Liver (tissue), 9 donors: ENCODE measurements around the gene CISTR. TPM values are rescaled to one million over a fixed set of nuclear protein-coding genes. Genes with fewer than 3 reads are reported as not detected.

ENCODE experiments used
- DNase-seq: peaks from one replicate; pipeline ENCODE4 v3.0.0-alpha.2; 2017; ENCODE audit warnings: low spot score
- H3K27ac ChIP-seq, 2 donors: one replicate each; pipeline ENCODE4 v1.7.0; 2013; ENCODE audit warnings: inconsistent platforms in 2 of 2, low read length in 2 of 2, control low read depth in 1 of 2, low read depth in 1 of 2, mild to moderate bottlenecking in 1 of 2
- H3K27me3 ChIP-seq, 4 donors: one replicate each; pipeline versions ENCODE4 v1.6.1 to v1.7.0; 2013; ENCODE audit warnings: low read length in 3 of 4, inconsistent platforms in 1 of 4, mild to moderate bottlenecking in 1 of 4, moderate library complexity in 1 of 4; ENCODE audit not compliant: control insufficient read depth in 4 of 4, insufficient read depth in 4 of 4
- H3K36me3 ChIP-seq, 4 donors: one replicate each; pipeline versions ENCODE4 v1.6.1 to v1.7.0; 2013; ENCODE audit warnings: low read length in 3 of 4, mild to moderate bottlenecking in 3 of 4, low read depth in 1 of 4, moderate library complexity in 1 of 4; ENCODE audit not compliant: control insufficient read depth in 4 of 4, insufficient read depth in 3 of 4
- H3K4me1 ChIP-seq, 4 donors: one replicate each; pipeline versions ENCODE4 v1.6.1 to v1.7.0; 2013; ENCODE audit warnings: low read length in 3 of 4, mild to moderate bottlenecking in 3 of 4, moderate library complexity in 1 of 4; ENCODE audit not compliant: control insufficient read depth in 4 of 4, insufficient read depth in 4 of 4
- H3K4me3 ChIP-seq, 3 donors: one replicate each; pipeline versions ENCODE4 v1.6.1 to v1.7.0; 2013; ENCODE audit warnings: low read length in 3 of 3, control low read depth in 1 of 3, low read depth in 1 of 3, mild to moderate bottlenecking in 1 of 3
- H3K9ac ChIP-seq, 2 donors: one replicate each; pipeline ENCODE4 v1.7.0; 2013; ENCODE audit warnings: low read length in 2 of 2, mild to moderate bottlenecking in 2 of 2, moderate library complexity in 2 of 2, control low read depth in 1 of 2, low read depth in 1 of 2
- H3K9me3 ChIP-seq, 4 donors: one replicate each; pipeline versions ENCODE4 v1.6.1 to v1.7.0; 2013; ENCODE audit warnings: low read length in 3 of 4; ENCODE audit not compliant: control insufficient read depth in 4 of 4
- ATF3 ChIP-seq: IDR thresholded peaks from 2 replicates; pipeline ENCODE4 v1.6.1; 2016; ENCODE audit warnings: antibody characterized with exemption
- EGR1 ChIP-seq, 2 donors: IDR thresholded peaks; 2 replicates each; pipeline ENCODE4 v1.6.1; 2016 to 2018; ENCODE audit warnings: antibody characterized with exemption in 2 of 2, low read depth in 2 of 2
- FOXA1 ChIP-seq: IDR thresholded peaks from 2 replicates; pipeline ENCODE4 v1.6.1; 2016; ENCODE audit warnings: antibody characterized with exemption
- FOXA2 ChIP-seq: IDR thresholded peaks from 2 replicates; pipeline ENCODE4 v1.6.1; 2016; ENCODE audit warnings: antibody characterized with exemption
- GABPA ChIP-seq, 2 donors: IDR thresholded peaks in 1 of 2; conservative IDR thresholded peaks in 1 of 2; 2 replicates each; pipeline ENCODE4 v1.6.1; 2016; ENCODE audit warnings: antibody characterized with exemption in 2 of 2, mild to moderate bottlenecking in 1 of 2, moderate library complexity in 1 of 2
- HNF4A ChIP-seq, 2 donors: conservative IDR thresholded peaks; 2 replicates each; pipeline ENCODE4 v1.6.1; 2016; ENCODE audit warnings: antibody characterized with exemption in 2 of 2, mild to moderate bottlenecking in 2 of 2
- HNF4G ChIP-seq: IDR thresholded peaks from 2 replicates; pipeline ENCODE4 v1.6.1; 2016; ENCODE audit warnings: antibody characterized with exemption
- JUND ChIP-seq, 2 donors: IDR thresholded peaks; 2 replicates each; pipeline ENCODE4 v1.6.1; 2016; ENCODE audit warnings: antibody characterized with exemption in 2 of 2
- MAX ChIP-seq: IDR thresholded peaks from 2 replicates; pipeline ENCODE4 v1.6.1; 2016; ENCODE audit warnings: antibody characterized with exemption
- NR2F2 ChIP-seq: IDR thresholded peaks from 2 replicates; pipeline ENCODE4 v1.6.1; 2016; ENCODE audit warnings: antibody characterized with exemption
- RAD21 ChIP-seq, 2 donors: IDR thresholded peaks; 2 replicates each; pipeline ENCODE4 v1.6.1; 2016; ENCODE audit warnings: antibody characterized with exemption in 2 of 2, mild to moderate bottlenecking in 2 of 2
- REST ChIP-seq: IDR thresholded peaks from 2 replicates; pipeline ENCODE4 v1.6.1; 2016; ENCODE audit warnings: antibody characterized with exemption, mild to moderate bottlenecking
- RXRA ChIP-seq, 2 donors: IDR thresholded peaks; 2 replicates each; pipeline ENCODE4 v1.6.1; 2017 to 2018; ENCODE audit warnings: antibody characterized with exemption in 2 of 2, mild to moderate bottlenecking in 1 of 2
- SP1 ChIP-seq: IDR thresholded peaks from 2 replicates; pipeline ENCODE4 v1.6.1; 2018; ENCODE audit warnings: antibody characterized with exemption, mild to moderate bottlenecking
- TAF1 ChIP-seq: conservative IDR thresholded peaks from 2 replicates; pipeline ENCODE4 v1.6.1; 2016; ENCODE audit warnings: antibody characterized with exemption, mild to moderate bottlenecking
- YY1 ChIP-seq: IDR thresholded peaks from 2 replicates; pipeline ENCODE4 v1.6.1; 2016; ENCODE audit warnings: antibody characterized with exemption, mild to moderate bottlenecking
- ZBTB33 ChIP-seq: IDR thresholded peaks from 2 replicates; pipeline ENCODE4 v1.6.1; 2016; ENCODE audit warnings: antibody characterized with exemption
- WGBS: extraction: QIAGEN DNeasy Blood & Tissue Kit; methylation state at CpG from one replicate; pipeline ENCODE4 v1.1.7; 2013; 5-methylcytosine and 5-hydroxymethylcytosine counted together
- polyA plus RNA-seq, 2 donors: library from polyadenylated mRNA; stranded (reverse) in 1 of 2; unstranded in 1 of 2; fragments of 200-250 nt in 1 of 2; fragments of >200 nt in 1 of 2; fragmentation: Nextera tagmentation in 1 of 2; extraction: Ambion mirVana in 1 of 2; gene quantifications; one replicate each; pipeline versions ENCODE4 v1.2.1 to v1.2.3, GENCODE V29; 2013 to 2015
- total RNA-seq, 2 donors: library from RNA; depleted of rRNA; stranded (reverse); fragments of >200 nt; gene quantifications; one replicate each; pipeline ENCODE4 v1.2.3, GENCODE V29; 2014
- TF ChIP-seq, protein P1 (sequence below): fragments of 150-350 bp; IDR thresholded peaks from 2 replicates; pipeline ENCODE4 v1.5.1; 2017; ENCODE audit warnings: improper control_type of control experiment, low read depth, low read length; ENCODE audit not compliant: missing input control
- donor health status: healthy.
- donor health status: healthy.
- donor health status: healthy.
- donor health status: healthy.
- donor health status: healthy.

The CISTR gene
- total and polyA plus RNA-seq, 4 donors, result not detected

GRCh38 chr12:53735556-53735955, 16.2 kb downstream of the CISTR start:
- H3K27ac ChIP-seq, result no peak overlapping the region
- DNase-seq, result no peak
- 50% methylated on average over 2 of the region's 2 CpGs for WGBS
- no peak overlapping the region for H3K9ac ChIP-seq
- H3K27me3 ChIP-seq, result peaks cover 0 to 13% (median 6%) of the 10 kb centered on the region in 4 donors
- TF ChIP-seq YY1 (no peak), FOXA2 (no peak), REST (no peak), SP1 (no peak), NR2F2 (no peak), TAF1 (no peak), MAX (no peak), ATF3 (no peak), EGR1 (IDR thresholded peaks at IDR 0.05; ENCODE audit: low read depth in 2 of 2) (no peak), RAD21 (IDR thresholded peaks at IDR 0.05) (no peak), HNF4A (conservative IDR thresholded peaks at IDR 0.05) (no peak), FOXA1 (no peak), RXRA (IDR thresholded peaks at IDR 0.05) (no peak), JUND (IDR thresholded peaks at IDR 0.05) (no peak), HNF4G (no peak), ZBTB33 (no peak), GABPA (IDR thresholded peaks at IDR 0.05 in 1 of 2, conservative IDR thresholded peaks at IDR 0.05 in 1 of 2) (no peak)
- TF ChIP-seq, protein P1, sequence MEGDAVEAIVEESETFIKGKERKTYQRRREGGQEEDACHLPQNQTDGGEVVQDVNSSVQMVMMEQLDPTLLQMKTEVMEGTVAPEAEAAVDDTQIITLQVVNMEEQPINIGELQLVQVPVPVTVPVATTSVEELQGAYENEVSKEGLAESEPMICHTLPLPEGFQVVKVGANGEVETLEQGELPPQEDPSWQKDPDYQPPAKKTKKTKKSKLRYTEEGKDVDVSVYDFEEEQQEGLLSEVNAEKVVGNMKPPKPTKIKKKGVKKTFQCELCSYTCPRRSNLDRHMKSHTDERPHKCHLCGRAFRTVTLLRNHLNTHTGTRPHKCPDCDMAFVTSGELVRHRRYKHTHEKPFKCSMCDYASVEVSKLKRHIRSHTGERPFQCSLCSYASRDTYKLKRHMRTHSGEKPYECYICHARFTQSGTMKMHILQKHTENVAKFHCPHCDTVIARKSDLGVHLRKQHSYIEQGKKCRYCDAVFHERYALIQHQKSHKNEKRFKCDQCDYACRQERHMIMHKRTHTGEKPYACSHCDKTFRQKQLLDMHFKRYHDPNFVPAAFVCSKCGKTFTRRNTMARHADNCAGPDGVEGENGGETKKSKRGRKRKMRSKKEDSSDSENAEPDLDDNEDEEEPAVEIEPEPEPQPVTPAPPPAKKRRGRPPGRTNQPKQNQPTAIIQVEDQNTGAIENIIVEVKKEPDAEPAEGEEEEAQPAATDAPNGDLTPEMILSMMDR, result no peak
- no peaks in the 10 kb centered on the region for H3K36me3 ChIP-seq
- H3K4me3 ChIP-seq, result no peak overlapping the region
- peaks cover 4 to 12% (median 7%) of the 10 kb centered on the region in 4 donors for H3K4me1 ChIP-seq
- no peaks in the 10 kb centered on the region for H3K9me3 ChIP-seq
